Tibial artery (tissue), 4 donors: Measurements from ENCODE around the gene STXBP4.

Experiments
- DNase-seq, 2 donors: peaks; one replicate each; pipeline ENCODE4 v3.0.0-alpha.2; 2019
- H3K27ac ChIP-seq, 2 donors: fragments of 200-600 bp; sonication (generic) in 1 of 2; 1 replicate in 1 of 2; 2 replicates in 1 of 2; pipeline ENCODE4 v1.5.1; 2018 to 2019; ENCODE audit warnings: mild to moderate bottlenecking in 1 of 2
- H3K27me3 ChIP-seq, 2 donors: fragments of 200-600 bp; sonication (generic) in 1 of 2; one replicate each; pipeline versions ENCODE4 v1.5.1 to v1.6.0; 2016 to 2019
- H3K36me3 ChIP-seq, 3 donors: fragments of 200-600 bp; sonication (generic) in 2 of 3; one replicate each; pipeline ENCODE4 v1.5.1; 2016 to 2019; ENCODE audit warnings: mild to moderate bottlenecking in 2 of 3
- H3K4me1 ChIP-seq, 4 donors: fragments of 200-600 bp; sonication (generic) in 2 of 4; 1 replicate in 3 of 4; 2 replicates in 1 of 4; pipeline ENCODE4 v1.5.1; 2016 to 2019
- H3K4me3 ChIP-seq, 2 donors: fragments of 200-600 bp; sonication (generic) in 1 of 2; 1 replicate in 1 of 2; 2 replicates in 1 of 2; pipeline ENCODE4 v1.5.1; 2018 to 2019; ENCODE audit warnings: mild to moderate bottlenecking in 2 of 2
- H3K9me3 ChIP-seq, 3 donors: fragments of 200-600 bp; sonication (generic) in 1 of 3; one replicate each; pipeline ENCODE4 v1.5.1; 2016 to 2019
- intact Hi-C: fragments of 100-400 bp; cut with DNase I; formaldehyde crosslinking; loops from one replicate; pipeline ENCODE4 v1.15.0; 2023; ENCODE audit warnings: low total_unique reads
- TF ChIP-seq, protein P1 (sequence below), 2 experiments: fragments of 200-600 bp in 1 of 2; fragments of 450-650 bp in 1 of 2; IDR thresholded peaks; one replicate each; pipeline ENCODE4 v1.5.1; 2017 to 2019; ENCODE audit warnings: antibody characterized with exemption in 2 of 2, mild to moderate bottlenecking in 1 of 2, moderate library complexity in 1 of 2

STXBP4 gene

DNA sequence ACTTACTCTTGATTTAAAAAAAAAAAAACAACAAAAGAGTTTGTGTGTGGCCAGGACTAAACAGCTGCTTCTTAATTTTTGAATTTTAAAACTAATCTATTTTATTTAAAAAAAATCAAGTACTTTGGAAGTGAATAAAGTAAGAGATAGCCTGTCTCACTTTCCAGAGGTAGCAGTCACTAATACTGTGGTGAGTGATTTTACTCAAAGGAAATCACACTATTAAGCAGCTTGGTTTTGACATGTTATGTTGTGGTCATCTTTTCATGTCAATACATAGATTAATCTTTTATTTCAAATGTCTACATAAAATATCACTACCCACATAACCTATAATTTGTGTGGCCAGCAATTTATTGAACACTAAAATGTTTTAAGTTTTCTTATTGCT lies 194.0 kb downstream of the STXBP4 start:
- intact Hi-C loops, result no loop called here
- H3K4me1 ChIP-seq, result no peaks in the 10 kb centered on the region
- TF ChIP-seq, protein P1, sequence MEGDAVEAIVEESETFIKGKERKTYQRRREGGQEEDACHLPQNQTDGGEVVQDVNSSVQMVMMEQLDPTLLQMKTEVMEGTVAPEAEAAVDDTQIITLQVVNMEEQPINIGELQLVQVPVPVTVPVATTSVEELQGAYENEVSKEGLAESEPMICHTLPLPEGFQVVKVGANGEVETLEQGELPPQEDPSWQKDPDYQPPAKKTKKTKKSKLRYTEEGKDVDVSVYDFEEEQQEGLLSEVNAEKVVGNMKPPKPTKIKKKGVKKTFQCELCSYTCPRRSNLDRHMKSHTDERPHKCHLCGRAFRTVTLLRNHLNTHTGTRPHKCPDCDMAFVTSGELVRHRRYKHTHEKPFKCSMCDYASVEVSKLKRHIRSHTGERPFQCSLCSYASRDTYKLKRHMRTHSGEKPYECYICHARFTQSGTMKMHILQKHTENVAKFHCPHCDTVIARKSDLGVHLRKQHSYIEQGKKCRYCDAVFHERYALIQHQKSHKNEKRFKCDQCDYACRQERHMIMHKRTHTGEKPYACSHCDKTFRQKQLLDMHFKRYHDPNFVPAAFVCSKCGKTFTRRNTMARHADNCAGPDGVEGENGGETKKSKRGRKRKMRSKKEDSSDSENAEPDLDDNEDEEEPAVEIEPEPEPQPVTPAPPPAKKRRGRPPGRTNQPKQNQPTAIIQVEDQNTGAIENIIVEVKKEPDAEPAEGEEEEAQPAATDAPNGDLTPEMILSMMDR (IDR thresholded peaks at IDR 0.05), result no peak

DNA sequence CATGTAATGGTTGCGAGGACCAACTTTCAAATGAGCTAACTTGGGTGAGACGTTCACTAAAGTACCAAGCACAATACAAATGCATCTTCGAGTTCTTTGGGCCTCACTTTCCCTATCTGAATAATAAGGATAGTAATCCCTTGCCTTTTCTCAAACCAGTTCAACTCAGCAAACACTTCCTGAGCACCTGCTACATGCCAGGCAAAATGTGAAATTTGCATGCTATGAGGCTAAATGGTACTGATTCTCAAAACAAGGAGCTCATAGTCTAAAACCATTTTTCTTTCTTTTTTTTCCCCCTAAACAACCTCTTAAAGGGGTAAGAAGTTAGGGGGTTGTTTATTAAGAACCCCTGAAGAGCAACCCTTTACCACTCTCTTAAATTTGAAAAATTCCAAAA lies 194.8 kb downstream of the STXBP4 start:
- TF ChIP-seq, protein P1 (IDR thresholded peaks at IDR 0.05), result no peak
- intact Hi-C loops, result no loop called here
- Histone ChIP-seq H3K27me3 (no peaks in the 10 kb centered on the region), H3K36me3 (peaks cover 5 to 11% (median 6%) of the 10 kb centered on the region in 3 donors), H3K4me1 (no peaks in the 10 kb centered on the region), H3K27ac (no peak overlapping the region), H3K4me3 (no peak overlapping the region), H3K9me3 (no peaks in the 10 kb centered on the region)
- no peak for DNase-seq

More for the DNA sequence above, 194.0 kb downstream of the STXBP4 start:
- H3K27ac ChIP-seq, result no peak overlapping the region
- H3K27me3 ChIP-seq, result no peaks in the 10 kb centered on the region
- no peaks in the 10 kb centered on the region for H3K9me3 ChIP-seq
- peaks cover 5 to 11% (median 6%) of the 10 kb centered on the region in 3 donors for H3K36me3 ChIP-seq
- DNase-seq, result no peak
- no peak overlapping the region for H3K4me3 ChIP-seq

DNA sequence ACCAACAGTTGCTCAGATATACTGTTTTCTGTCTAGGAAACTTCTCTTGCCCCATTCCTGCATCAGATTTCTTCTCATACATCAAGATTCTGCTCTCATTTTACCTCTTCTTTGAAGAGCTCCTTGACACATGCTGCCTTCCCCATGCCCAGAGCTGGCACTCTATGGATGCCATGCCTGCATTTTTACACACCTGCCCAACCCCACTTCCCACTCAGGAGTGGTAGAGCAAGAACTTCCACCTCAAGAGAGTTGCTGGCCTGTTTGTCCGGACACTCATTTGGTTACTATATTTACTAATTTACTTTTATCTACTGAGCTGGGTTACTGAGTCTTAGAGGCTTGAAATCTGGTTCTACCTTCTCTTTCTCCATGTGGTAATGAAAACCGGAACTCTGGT lies 197.9 kb downstream of the STXBP4 start:
- Histone ChIP-seq H3K36me3 (no peaks in the 10 kb centered on the region), H3K4me3 (no peak overlapping the region), H3K4me1 (no peaks in the 10 kb centered on the region), H3K27me3 (no peaks in the 10 kb centered on the region), H3K9me3 (no peaks in the 10 kb centered on the region), H3K27ac (no peak overlapping the region)
- DNase-seq, result no peak
- intact Hi-C loops, result no loop called here
- TF ChIP-seq, protein P1 (IDR thresholded peaks at IDR 0.05), result no peak

DNA sequence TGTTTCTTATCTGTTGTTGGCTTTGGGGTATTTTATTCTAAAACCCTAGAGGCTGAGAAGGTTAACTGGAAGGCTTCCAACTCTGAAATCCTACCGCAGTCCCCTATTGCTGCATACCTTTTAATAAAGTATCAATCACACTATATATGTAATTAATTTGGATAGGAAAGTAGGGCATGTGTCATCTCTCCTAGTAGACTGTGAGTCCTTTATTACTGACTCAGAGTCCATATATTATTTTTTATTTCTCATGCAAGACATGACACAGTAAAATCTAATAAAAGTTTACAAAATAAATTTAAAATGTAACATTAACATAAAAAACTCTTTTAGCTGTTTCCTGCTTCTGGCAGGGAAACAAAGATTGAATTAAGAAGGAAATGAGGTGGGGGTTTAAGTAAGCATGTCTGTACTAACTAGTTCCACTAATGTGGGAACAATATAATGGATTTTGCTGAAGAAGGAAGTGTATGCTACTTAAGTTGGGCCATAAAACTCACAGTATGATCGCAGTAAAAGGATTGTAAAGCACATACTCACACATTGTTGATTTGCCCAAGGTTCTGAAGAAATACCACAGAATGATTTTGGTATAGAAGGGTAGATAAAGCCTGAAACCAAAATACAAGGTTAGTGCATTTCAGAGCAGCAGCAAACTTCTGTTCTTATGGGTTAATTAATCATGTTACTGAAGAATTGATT lies 198.6 kb downstream of the STXBP4 start:
- H3K4me1 ChIP-seq, result no peaks in the 10 kb centered on the region
- TF ChIP-seq, protein P1 (IDR thresholded peaks at IDR 0.05), result no peak
- H3K27me3 ChIP-seq, result no peaks in the 10 kb centered on the region
- no peaks in the 10 kb centered on the region for H3K36me3 ChIP-seq
- no peak overlapping the region for H3K4me3 ChIP-seq
- no peaks in the 10 kb centered on the region for H3K9me3 ChIP-seq
- H3K27ac ChIP-seq, result no peak overlapping the region
- DNase-seq, result no peak
- intact Hi-C loops, result no loop called here

DNA sequence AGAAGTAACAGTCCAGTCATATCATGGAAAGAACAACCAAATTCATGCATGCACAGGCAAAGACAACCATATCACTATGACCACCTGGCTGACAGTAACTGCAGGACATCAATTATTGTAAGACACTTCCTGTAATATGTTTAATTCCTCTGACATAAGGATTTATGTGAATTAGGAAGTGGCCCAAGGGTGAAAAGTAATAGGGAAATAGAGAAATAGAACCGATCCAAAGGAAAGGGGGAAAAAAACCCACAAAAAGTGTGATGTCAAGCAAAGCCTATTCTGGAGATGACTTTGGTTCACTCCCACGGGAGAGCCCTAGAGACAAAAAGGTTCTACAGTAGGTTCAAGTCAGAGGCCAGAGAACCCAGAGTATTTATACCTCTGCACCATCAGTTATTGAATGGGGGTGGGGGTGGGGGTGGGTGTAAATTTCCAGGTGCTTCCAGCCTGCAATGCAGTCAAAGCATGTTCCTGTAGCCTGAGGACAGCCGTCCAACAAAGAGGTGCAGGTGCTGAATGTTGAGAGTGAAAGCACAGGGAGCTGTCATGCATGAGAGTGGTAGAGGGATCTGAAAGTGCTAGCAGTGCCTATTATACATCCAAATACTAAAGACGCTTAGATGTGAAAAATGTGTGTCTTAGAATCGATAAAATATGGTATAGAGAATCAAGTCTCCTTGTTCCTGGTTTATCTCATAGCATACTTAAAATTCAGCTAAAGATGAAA lies 200.6 kb downstream of the STXBP4 start:
- Histone ChIP-seq H3K36me3 (peaks cover 0 to 5% (median 0%) of the 10 kb centered on the region in 3 donors), H3K4me1 (no peaks in the 10 kb centered on the region), H3K27me3 (no peaks in the 10 kb centered on the region), H3K27ac (no peak overlapping the region), H3K4me3 (no peak overlapping the region), H3K9me3 (peaks cover 0 to 5% (median 0%) of the 10 kb centered on the region in 3 donors)
- DNase-seq, result no peak
- TF ChIP-seq, protein P1 (IDR thresholded peaks at IDR 0.05), result no peak
- intact Hi-C loops, result no loop called here
